ENCODE results near the gene GABRD. TPM values are rescaled to one million over a fixed set of nuclear protein-coding genes. Genes with fewer than 3 reads are reported as not detected.

The GABRD gene, protein sequence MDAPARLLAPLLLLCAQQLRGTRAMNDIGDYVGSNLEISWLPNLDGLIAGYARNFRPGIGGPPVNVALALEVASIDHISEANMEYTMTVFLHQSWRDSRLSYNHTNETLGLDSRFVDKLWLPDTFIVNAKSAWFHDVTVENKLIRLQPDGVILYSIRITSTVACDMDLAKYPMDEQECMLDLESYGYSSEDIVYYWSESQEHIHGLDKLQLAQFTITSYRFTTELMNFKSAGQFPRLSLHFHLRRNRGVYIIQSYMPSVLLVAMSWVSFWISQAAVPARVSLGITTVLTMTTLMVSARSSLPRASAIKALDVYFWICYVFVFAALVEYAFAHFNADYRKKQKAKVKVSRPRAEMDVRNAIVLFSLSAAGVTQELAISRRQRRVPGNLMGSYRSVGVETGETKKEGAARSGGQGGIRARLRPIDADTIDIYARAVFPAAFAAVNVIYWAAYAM
- 0.23 to 0.81 TPM (median 0.55 TPM) in 5 replicates for total RNA-seq (2022; extraction: Qiagen RNA extraction; ENCODE audit: low read depth)

DNA sequence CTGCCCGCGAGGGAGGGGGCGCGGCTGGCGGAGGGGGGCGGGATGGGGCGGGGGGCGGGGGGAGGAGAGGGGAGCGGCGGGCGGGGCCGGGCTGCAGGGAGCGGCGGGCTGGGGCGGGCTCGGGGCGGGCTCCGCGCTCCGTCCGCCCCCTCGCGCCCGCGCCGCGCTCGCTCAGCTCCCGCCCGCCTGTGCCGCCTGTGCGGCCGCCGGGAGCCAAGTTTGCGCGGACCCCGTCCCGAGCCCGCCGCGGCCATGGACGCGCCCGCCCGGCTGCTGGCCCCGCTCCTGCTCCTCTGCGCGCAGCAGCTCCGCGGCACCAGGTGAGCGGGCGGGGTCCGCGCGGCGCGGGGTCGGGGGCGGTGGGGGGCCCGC, at the start of gene GABRD:
TSS of gene GABRD (plus strand) at position 174 of the 372 bp plus-strand sequence. CDS start at position 253, 79 bp downstream.

DNA sequence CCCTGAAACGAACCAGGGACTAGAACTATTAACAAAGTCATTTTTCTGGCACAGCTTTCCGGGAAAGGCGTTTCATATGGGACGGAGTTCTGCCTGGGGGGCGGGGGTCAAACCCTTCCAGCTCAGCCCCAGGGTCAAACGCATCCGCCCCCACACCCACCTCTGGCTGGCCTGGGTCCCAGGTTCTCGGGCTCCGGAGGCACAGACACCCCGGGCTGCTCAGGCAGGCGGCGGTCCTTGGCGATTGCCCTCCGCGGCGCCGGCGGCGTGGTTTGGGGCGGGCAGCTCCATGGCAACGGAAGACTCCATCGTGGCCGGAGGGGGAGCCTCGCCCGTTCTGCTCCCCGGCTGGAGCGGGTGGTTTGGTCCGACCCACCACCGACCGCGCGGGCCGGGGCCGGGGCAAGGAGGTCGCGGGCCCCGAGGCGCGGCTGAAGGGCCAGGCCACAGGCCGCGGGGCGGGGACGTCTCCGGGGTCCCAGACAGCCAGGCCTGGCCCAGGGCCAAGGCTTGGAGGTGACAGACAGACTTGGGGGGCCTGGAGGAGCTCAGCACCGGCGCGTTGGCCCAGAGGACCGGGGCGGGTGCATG, 15.5 kb upstream of the GABRD start, which contains the start of gene CFAP74:
TSS of gene CFAP74 (minus strand) at position 246 of the 591 bp plus-strand sequence. CDS start 12,830 bp downstream, outside the sequence.

DNA sequence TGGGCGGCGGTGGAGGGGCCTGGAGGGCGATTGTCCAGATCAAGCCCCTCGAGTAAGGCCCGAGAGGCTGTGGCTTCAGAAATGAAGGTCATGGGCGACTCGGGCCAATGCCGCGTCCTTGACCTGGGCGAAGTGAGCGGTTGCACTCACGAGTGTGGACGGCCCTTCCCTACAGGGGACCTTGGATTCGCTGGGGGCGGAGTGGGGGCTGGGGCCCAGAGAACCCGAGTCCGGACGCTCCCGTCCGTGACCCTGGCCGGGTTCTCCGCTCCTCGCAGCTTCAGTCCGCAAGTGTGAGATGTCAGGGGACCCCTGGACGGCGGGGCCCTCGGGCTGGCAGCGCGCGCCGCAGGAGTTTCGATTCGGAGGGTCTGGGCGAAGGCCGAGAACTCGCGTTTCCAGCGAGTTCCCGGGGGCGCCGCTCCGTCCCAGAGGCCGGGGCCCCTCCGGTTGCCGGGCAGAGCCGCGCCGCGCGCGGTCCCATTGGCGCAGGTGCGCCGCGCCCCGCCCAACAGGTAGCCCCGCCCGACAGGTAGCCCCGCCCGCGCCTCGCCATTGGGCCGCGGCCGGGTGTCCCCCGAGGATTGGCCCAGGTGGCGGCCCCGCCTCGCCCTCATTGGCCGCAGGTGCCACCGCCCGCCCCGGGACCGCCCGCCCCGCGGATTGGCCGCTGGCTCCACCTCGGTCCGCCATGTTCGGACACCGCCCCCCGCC, 30.7 kb downstream of the GABRD start, which contains the start of gene PRKCZ:
TSS of gene PRKCZ (plus strand) at position 694 of the 714 bp plus-strand sequence. CDS start 220 bp downstream, outside the sequence.

Other genes with a start within 250 kb of the GABRD start
- gene NADK, start 240.9 kb upstream of the GABRD start, total RNA-seq (2022; extraction: Qiagen RNA extraction; ENCODE audit: low read depth): 26.7 to 40.1 TPM (median 38.1 TPM) in 5 replicates
- 179 to 201 TPM (median 185 TPM) in 5 replicates for gene GNB1, start 128.3 kb upstream of the GABRD start, total RNA-seq (2022; extraction: Qiagen RNA extraction; ENCODE audit: low read depth)
- gene CALML6, start 104.1 kb upstream of the GABRD start, total RNA-seq (2022; extraction: Qiagen RNA extraction; ENCODE audit: low read depth): 0.22 to 0.27 TPM (median 0.25 TPM) in 4 of 5 replicates, not detected in the other
- gene TMEM52, start 100.1 kb upstream of the GABRD start, total RNA-seq (2022; extraction: Qiagen RNA extraction; ENCODE audit: low read depth): 0.30 to 1.0 TPM (median 0.88 TPM) in 5 replicates
- gene CFAP74, start 15.6 kb upstream of the GABRD start, total RNA-seq (2022; extraction: Qiagen RNA extraction; ENCODE audit: low read depth): 0.10 TPM in 1 of 5 replicates, not detected in the others
- 6.5 to 8.9 TPM (median 8.4 TPM) in 5 replicates for gene PRKCZ, start 31.1 kb downstream of the GABRD start, total RNA-seq (2022; extraction: Qiagen RNA extraction; ENCODE audit: low read depth)
- 36.9 to 64.0 TPM (median 55.6 TPM) in 5 replicates for gene FAAP20, start 175.4 kb downstream of the GABRD start, total RNA-seq (2022; extraction: Qiagen RNA extraction; ENCODE audit: low read depth)
- 18.6 to 25.8 TPM (median 23.5 TPM) in 5 replicates for gene SKI, start 209.0 kb downstream of the GABRD start, total RNA-seq (2022; extraction: Qiagen RNA extraction; ENCODE audit: low read depth)